SKM-1 (cell line): ENCODE measurements around the gene USH1C.

ENCODE experiments used
- DNase-seq: peaks from one replicate; lab custom pipeline; 2025; ENCODE audit not compliant: unreplicated experiment; lab: John Stamatoyannopoulos, UW

USH1C gene

DNA sequence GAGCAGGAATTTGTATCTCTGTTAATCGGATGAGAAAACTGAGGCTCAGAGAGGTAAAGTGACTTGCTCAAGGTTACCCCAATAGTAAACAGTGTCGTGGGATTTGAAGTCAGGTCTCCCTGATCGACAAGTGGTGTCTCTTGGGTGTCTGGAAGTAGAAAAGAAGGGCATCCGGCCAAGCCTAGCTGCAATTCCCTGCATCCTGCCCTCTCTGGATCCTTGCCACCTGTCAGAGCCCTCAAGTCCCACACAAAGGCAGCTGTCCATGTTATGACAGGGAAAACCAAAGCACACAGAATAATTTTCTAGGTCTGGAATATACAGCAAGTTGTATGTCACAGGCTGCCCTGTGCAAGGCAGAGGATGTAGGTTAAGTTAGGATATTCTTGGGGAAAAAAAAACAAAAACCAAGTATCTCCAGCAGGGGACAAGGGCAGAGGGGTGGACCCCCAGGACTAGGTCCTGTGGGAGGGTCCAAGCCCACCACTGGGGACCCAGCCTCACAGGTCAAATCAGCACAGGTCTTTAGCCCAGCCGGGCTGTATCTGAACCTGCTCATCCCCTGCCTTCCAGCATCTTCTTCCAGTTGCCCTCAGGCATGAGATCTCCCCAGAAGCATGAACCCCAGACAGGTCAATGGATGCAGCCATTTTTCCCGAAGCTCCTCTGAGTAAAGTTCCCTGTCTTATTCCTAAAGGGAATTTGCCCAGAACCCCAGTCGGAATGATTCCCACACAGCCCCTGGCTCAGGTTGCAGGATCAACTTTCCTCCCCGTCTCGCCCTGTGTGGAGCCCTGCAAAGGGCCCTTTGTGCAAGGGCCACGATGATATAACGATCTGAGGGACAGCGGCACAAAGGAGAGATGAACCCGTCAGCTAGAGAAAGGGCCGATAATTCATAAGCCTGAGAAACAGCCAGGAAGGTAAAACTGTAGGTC lies 15.0 kb downstream of the USH1C start:
- no peak for DNase-seq

DNA sequence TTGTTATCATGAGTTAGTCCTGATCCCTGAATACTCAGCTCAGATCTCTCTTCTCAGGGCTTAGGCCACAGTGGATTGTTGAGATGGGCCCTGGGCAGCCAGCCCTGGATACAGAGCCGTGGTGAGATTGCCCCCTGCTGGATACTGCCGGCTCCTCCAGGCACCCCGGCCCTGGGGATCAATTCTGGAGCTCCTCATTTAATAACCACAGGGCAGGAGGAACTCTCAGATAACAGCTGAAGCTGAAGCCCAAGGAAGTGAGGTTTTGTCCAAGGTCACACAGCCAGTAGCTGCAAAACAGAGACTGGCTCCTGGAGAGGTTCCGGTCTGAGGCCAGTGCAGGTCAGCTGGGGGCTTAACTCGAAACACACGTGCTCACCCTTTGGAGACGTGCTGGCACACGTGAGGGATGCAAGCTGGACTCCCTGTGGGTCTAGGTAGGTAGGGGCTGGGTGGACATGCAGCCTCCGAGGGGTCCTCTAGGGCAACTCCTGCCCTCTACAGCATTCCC lies 16.0 kb downstream of the USH1C start:
- peak; percentile 72 for DNase-seq

DNA sequence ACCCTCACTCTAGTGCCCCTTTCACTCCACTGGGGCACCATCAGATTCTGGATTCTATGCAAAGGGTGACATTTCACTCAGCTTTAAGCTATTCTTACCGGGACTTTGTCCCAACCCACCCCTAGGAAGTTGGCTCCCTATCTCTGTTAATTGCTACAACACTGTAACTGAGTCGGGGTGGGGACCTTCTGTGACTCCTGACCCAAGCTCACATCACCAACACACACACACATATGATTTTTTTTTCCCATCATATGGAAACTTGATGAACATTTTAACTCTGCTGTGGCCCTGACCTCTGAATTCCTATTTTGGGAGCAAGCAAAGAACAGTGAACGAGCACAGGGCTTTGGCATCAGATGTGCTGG lies 16.6 kb downstream of the USH1C start:
- no peak for DNase-seq

DNA sequence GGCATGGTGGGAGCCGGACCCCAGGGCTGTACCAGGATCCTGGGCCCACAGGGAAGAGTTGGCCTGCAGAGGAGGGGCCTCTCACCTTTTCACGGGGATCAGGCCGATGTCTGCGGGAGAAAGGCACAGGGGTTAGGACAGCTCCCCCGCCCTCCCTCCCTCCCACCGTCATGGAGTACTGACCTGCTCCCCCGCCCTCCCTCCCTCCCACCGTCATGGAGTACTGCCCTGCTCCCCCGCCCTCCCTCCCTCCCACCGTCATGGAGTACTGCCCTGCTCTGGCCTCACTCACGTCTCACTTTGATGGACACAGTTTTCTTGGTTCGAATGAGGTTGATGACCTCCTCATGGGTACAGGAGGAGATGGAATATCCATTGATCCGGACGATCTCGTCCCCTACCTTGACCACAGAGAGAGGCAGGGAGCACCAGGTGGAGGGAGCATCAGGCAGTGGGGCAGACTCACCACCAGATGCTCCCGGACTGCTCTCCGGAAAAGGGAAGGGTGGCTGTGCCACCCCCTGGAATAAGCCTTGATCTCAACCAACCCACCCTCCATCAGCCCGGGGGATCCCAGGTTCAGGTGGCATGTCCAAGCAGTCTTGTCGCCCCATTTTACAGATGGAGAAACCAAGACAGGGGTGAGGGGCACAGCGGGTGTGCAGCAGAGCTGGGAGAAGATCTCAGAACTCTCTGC lies 17.1 kb downstream of the USH1C start:
- no peak for DNase-seq

DNA sequence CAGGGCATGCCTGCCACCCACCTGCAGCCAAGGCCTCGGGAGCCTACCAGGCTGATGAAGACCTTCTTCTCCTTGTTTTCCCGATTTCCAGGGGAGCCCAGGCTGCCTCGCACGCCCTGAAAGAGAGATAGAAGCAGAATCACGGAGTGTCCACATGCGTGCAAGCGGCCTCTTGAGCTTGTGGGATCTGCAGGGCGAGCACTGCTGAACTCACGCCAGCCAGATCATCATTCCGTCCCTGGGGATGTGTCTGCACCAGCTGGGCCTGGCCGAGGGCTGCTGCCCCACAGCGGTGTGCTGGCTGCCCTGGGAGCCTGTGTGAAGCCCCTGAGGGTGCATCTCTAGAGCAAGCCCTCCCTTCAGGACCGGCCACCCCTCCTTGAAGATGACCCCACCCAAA lies 17.9 kb downstream of the USH1C start:
- DNase-seq: no peak

DNA sequence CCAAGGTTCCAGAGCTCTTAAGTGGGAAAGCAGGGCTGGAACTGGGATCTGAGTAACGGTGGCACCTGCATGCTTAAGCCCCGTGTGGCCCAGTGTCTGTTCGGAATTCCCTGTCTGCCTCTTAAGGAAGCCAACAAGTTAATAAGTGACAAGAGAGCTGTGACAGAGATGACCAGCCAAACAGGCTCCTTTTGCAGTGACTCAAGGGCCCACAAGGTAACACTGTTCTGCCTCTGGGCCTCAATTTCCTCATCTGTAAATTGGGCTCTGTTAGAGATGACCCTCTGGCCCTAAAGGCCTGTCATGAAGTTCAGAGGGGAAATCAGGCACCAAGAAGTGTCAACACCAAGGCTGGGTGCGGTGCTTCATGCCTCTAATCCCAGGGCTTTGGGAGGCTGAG lies 18.6 kb downstream of the USH1C start:
- DNase-seq: no peak

DNA sequence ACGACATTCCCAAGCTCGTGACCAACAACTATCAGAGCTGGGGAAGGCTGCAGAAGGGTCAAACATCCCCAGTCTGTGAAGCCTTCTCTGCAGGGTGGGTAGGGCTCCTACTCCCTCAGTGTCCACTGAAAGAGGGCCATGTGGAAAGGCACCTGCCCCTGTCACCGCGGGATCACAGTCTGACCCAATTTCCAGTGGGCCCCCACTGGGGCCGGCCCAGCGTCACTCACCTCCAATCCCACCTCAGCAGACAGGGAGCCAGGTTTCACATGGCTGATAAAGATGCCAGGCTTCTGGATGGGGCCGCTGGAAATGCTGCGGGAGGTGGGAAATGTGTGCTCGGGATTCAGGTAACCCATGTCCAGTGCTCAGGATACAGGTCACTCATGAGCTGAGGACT lies 20.0 kb downstream of the USH1C start:
- DNase-seq: no peak

DNA sequence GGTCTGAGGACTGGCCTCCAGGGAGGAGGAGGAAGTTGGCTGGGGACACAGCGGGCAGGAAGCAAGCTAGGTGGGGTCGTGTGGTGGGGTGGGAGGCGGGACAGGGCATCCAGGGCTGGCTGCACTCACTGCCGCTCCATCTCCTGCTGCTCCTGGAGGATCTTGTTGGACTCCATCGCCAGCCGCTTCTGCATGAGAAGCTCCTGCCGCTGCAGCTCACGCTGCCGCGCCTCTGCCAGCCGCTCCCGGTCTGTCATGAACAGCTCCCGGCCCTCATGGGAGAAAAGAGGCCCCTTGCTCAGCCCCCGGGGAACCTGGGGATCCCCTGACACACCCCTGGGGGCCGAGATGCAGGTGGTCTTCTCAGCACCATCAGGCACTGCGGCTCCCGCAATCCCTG lies 21.6 kb downstream of the USH1C start:
- no peak for DNase-seq

DNA sequence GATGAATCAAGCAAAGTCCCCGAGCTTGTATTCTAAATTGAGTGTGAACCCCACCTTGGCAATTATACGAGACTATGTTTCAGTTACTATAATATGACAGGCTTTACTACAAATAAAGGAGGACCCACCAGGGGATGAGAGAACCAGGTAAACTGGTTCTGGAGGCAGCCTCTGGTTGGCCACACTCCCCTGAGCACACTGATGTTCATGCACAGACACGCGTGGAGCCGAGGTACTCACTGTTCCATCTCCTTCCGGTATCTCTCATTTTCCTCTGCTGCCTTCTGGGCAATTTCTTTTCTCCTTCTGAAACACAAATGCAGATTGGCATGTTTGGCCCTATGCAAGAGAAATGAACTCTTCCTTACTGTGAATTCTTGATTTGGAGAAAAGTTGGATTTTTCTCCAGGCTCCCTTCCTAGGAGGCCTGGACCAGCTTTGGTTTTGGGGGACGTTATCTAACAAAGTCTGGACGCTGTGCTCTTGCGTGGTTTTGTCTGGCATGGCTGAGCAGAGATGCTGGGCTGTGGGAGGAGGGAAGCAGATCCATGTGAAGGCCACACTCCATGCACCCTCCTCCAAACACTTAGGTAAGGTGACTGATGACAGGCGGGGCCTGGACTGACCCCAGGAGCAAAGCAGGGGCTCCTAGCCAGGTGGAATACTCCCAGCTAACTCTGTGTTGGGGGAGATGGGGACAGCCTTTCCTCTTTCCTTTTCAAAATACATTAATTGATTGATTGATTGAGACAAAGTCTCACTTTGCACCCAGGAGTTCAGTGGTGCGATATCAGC lies 22.9 kb downstream of the USH1C start:
- no peak for DNase-seq

DNA sequence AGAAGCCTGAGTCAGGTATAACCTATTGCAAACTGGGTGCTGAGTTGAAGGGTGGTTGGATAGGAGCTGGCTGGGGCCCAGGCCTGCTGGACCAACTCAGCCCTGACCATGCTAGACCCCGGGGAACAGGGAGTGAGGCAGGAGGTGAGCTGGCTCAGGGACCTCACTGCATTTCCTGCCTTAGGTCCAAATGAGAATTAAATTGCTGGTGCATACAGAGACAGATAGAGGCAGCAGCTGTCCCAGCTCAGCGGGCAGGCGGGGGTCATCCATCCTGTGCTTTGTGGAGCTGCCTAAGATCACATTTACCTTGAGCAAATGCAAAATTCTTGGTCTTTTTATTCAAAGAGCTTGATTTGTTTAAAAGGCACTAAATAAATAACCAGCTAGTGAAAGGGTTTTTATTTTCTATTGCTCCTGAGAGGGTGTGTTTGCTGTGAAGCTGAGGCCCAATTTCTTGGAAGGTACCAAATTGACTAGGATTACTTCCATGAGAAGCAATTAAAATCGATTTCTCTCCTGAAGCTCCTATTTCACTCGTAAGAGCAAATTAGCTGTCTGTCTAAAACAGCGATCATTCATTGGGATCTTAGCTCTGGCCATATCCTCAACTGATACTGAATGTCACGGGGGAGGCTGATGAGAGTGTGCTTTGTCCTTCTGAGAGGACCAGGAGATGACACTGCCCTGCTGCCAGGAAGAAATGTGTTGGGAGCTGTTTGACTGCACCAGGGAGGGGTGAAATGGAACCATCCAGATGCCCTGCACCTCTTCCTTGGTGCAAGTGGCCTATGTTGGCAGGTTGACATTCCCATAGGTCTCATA lies 24.9 kb downstream of the USH1C start:
- DNase-seq: no peak

DNA sequence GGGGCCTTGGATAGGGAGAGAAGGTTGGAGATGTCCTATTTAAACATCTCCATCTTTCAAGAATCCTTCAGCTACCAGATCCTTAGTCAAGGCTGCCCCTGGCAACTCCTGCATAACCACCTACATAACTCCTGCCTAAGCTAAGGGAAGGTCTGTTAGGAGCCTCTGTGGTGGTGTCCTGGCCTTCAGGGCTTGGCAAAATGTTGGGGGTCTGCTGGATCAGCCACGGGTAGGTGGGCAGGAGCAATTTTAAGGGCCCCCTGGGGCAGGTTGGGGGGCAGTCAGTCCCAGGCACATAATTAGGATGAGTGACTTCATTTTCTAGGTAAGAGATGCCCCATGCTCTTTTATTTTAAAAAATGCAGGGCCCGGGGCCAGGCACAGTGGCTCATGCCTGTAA lies 25.9 kb downstream of the USH1C start:
- DNase-seq: no peak

DNA sequence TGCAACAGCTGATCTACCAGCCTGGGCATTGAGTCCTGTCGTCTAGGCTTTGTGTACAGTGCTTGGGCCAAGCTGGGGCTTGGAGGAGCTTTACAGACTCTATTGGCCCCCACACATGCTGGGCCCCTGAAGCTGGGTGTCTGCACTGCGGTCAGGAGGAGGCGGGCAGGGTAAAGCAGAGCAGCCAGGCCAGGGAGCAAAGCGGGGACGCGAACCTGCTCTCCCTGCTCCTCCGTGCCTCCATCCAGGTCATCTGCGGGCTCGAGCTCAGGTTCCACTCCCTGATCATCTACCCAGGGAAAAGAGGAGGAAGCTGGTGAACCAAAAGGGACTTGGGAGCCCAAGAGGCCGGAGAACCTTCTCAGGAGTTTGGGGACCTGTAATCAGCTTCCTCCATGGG lies 27.0 kb downstream of the USH1C start:
- DNase-seq: no peak

DNA sequence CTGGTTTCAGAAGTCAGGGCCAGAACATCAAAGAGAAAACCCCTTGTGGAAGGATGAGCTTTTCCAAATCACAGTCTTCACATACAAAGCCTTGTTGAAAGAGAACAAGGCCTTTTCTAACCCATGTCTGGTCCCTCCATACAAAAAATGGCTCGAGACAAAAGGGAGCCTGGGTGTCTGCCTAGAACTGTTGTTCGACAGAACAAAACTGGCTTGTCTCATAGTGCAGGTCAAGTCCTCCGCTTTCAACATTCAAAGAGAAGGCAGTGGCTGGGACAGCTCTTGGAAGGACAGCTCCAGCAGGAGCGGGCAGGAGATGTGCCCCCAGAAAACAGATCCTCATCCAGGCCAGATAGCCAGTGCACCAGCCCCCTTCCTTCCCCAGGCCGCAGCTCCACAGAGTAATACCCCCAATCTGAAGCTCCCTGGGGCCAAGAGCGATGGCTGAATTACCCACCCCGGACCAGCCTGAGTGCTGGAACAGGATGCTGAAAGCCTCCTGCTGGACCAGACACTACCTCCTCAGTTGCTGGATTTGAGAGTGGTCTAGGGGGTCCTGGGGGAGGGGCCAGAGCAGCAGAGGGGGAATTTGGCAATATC lies 27.6 kb downstream of the USH1C start:
- no peak for DNase-seq

DNA sequence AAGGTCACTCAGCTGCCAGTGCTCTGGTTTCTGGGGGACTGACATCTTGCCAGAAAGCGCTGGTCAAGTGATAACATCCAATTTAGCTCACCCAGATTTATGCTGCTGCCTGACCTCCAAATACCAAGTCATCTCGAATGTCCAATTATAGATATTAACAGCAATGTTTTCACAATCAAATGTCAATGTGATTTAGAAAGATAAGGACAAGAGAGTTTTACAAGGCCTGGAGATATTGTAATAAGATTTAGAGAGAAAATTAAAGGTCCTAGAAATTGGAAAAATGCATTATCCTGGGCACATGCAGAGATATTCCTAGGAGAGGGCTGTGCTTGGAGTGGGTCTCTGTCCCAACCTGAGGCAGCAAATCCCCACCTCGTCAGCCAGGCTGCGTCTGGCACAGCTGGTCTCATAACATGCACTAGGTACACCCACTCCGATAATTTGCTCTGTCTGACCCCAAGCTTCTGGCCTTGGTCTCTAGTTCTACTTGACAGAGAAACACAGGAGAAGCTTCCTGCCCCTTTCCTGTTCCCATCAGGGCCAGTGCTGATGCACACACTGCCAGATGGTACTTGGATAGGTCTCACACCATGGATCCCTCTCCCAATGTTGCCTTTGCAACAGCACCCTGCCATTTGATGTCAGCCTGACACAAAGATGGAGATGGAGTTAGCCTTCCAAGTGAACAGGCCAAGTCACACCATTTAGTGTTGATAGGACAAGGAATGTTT lies 28.6 kb downstream of the USH1C start:
- no peak for DNase-seq

DNA sequence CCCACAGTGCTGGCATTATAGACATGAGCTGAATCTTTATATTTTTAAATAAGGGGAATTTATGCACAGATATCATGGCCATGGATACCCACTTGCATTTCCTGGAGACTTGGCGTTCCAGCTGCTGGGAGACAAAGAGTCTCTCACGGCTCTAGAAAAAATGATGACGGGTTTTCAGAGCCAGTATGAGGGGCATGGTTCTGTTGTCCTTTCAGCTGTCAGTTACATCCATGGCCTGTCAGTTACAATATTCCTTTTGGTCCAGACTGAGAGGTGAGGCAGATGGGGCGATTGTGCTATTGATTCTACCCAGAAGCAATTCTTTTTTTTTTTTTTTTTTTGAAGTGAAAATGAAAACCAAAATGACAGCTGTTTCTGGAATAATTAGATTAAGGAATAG lies 29.7 kb downstream of the USH1C start:
- no peak for DNase-seq

DNA sequence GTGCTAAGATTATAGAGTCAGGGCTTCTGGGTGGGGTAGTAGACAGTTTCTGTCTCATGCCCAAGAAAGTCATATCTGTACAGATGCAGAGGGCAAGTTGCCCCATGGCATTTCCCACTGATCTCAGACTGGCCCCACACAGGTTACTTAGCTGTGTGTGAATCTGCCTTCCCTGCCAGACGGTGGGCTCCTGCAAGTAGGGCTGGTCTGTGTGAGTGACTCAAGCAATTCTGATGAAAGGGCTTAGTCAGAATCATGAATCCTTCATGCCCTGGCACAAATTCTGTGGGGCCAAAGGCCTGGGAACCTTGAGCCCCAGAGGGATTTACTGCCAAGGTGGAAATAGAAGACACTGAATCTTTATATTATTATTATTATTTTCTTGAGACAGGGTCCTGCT lies 30.4 kb downstream of the USH1C start:
- no peak for DNase-seq

DNA sequence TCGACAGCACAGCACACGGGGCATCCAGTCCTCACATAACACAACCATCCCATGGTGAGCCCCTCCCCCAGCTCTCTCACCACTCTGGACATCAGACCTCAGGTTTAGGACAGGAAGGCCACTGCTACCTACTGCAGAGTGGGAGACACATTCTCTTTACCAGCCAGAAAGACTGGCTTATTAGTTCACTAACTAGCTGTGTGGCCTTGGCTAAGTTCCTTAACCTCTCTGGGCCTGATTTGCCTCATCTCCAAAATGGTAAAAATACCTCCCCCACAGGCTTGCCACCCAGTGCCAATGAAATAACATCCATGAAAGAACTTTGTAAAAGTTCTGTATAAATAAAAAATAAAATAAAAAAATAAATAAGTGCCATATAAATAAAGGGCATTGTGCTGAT lies 32.1 kb downstream of the USH1C start:
- DNase-seq: no peak

DNA sequence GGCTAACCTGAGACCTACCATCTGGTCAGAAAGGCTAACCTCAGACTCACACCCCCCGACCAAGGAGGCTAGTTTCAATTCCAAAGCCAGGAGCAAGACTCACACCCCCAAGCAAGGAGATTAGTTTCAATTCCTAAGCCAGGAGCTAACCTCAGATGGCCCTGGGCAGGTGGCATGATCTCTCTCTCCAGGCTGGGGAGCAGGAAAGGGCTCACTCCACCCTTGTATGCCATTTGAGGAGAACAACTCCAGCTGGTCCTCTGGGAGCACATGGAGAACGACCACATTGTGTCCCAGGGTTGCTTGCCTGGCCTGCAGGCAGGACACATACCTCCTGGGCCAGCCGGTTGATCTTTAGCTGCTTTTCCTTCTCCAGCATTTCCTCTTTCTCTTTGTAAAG lies 32.6 kb downstream of the USH1C start:
- no peak for DNase-seq

DNA sequence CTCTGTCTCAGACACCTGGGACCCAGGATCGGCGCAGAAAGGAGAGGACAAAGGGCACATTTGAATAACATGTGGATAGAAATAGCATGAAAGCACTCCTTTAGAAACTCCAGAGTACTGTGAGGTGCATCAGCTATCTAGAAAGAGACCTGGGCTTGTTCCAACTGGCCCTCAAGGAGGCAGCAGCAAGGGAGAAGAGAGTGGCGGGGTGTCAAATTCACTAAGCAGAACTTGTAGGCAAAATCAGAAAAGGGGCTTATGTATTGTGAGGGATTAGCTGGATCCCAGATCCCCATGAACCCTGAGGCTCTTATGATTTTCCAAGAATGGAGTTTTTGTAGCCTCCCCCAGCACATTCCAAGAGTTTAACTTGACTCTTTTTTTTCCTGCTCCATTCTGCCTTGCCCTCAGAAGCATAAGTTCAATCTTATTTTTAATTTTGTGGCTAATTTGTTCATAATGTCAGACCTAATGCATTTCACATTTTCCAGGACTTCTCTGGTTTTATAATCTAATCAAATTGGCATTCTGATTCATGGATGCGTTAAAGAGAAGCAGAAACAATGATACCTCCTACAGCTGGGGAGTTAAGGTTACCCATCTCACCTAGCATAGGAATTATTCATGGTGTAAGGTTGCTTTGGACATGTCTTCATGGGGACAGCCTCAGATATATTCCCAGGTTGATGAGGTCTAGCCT lies 33.6 kb downstream of the USH1C start:
- DNase-seq: no peak
